Measurements from ENCODE around the gene MEIKIN.

DNA sequence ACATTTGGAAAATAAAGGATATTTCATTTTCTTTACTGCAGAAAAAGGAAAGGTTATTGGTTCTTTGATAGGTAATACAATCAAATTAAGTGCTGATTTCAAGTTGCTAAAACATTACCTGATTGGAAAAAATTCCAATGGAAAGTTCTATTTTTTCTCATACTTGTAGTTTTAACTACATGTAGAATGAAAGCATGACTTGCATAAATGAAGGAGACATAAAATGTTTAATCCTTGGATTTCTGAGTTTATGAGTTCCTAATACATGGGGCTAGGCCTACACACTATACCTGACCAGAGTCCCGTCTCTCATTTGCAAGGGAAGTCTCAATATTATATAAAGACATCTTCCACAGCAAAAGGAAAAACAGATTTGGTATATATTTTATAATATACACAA lies 5.2 kb upstream of the MEIKIN start:
- TF ChIP-seq, protein P1, sequence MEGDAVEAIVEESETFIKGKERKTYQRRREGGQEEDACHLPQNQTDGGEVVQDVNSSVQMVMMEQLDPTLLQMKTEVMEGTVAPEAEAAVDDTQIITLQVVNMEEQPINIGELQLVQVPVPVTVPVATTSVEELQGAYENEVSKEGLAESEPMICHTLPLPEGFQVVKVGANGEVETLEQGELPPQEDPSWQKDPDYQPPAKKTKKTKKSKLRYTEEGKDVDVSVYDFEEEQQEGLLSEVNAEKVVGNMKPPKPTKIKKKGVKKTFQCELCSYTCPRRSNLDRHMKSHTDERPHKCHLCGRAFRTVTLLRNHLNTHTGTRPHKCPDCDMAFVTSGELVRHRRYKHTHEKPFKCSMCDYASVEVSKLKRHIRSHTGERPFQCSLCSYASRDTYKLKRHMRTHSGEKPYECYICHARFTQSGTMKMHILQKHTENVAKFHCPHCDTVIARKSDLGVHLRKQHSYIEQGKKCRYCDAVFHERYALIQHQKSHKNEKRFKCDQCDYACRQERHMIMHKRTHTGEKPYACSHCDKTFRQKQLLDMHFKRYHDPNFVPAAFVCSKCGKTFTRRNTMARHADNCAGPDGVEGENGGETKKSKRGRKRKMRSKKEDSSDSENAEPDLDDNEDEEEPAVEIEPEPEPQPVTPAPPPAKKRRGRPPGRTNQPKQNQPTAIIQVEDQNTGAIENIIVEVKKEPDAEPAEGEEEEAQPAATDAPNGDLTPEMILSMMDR (conservative IDR thresholded peaks at IDR 0.05; ENCODE audit: low read depth, low read length): no peak
- TF ChIP-seq EZH2phosphoT487 (IDR thresholded peaks at IDR 0.05; ENCODE audit: borderline replicate concordance, low read length): no peak
- TF ChIP-seq EZH2 (IDR thresholded peaks at IDR 0.05; ENCODE audit: low read length, unreplicated experiment): no peak
